Endothelial cell of umbilical vein (primary cell): ENCODE results near the gene PRKAG2. TPM values are rescaled to one million over a fixed set of nuclear protein-coding genes. Genes with fewer than 3 reads are reported as not detected.

ENCODE experiments used
- BruUV-seq: library from RNA; stranded (reverse); fragments of 400-500 nt; replicated peaks from 2 replicates; lab custom pipeline; 2021; lab: Mats Ljungman, UMichigan
- CTCF ChIA-PET: fragments of 300-600, 350-600 bp; sonication (Branson Sonifier 250); formaldehyde crosslinking; loops from one replicate; lab custom pipeline; 2021; ENCODE audit warnings: antibody characterized with exemption, inconsistent platforms; lab: Charles Lee
- POLR2A ChIA-PET: fragments of 300-600, 350-600 bp; sonication (Branson Sonifier 250); formaldehyde crosslinking; loops from one replicate; lab custom pipeline; 2021; ENCODE audit warnings: antibody characterized with exemption, inconsistent platforms; lab: Charles Lee
- DNase-seq: peaks from one replicate; pipeline ENCODE4 v3.0.0-alpha.2; 2011; ENCODE audit warnings: low read depth, low spot score
- FAIRE-seq: peaks from 2 replicates; lab custom pipeline; 2011; peaks lifted over from hg19 to GRCh38; lab: Jason Lieb, UNC
- H2AFZ ChIP-seq: 2 replicates; pipeline ENCODE4 v1.6.0; 2012; ENCODE audit warnings: low read depth, low read length, control low read depth, inconsistent platforms
- H3K27ac ChIP-seq: 2 replicates; pipeline ENCODE4 v1.5.1; 2011; ENCODE audit warnings: low read depth, mild to moderate bottlenecking, control low read depth, low read length, moderate library complexity; ENCODE audit not compliant: insufficient read depth
- H3K27me3 ChIP-seq, 2 experiments: 2 replicates each; pipeline versions ENCODE4 v1.6.0 to v1.6.1; 2011; ENCODE audit warnings: low read length in 2 of 2, mixed read lengths in 1 of 2; ENCODE audit not compliant: control insufficient read depth in 2 of 2, insufficient read depth in 2 of 2
- H3K36me3 ChIP-seq, 2 experiments: 2 replicates in 1 of 2; 3 replicates in 1 of 2; pipeline ENCODE4 v1.5.1; 2011; ENCODE audit warnings: low read length in 2 of 2, mild to moderate bottlenecking in 1 of 2, moderate library complexity in 1 of 2; ENCODE audit not compliant: control insufficient read depth in 2 of 2, insufficient read depth in 2 of 2; ENCODE audit errors: extremely low read depth in 1 of 2
- H3K4me1 ChIP-seq: 3 replicates; pipeline ENCODE4 v1.5.1; 2011; ENCODE audit warnings: mild to moderate bottlenecking, low read length; ENCODE audit not compliant: control insufficient read depth, insufficient read depth; ENCODE audit errors: extremely low read depth
- H3K4me2 ChIP-seq: 2 replicates; pipeline ENCODE4 v1.6.1; 2011; ENCODE audit warnings: low read length, control low read depth, mixed read lengths; ENCODE audit not compliant: insufficient read depth
- H3K4me3 ChIP-seq, 3 experiments: fragments of 200-600 bp in 1 of 3; sonication (generic), shearing (Covaris generic) in 1 of 3; replicated peaks in 1 of 3; 2 replicates each; pipeline ENCODE4 v1.5.1; 2011 to 2016; ENCODE audit warnings: control low read depth in 3 of 3, low read length in 3 of 3, mild to moderate bottlenecking in 2 of 3, inconsistent platforms in 1 of 3, low read depth in 1 of 3, moderate library complexity in 1 of 3; ENCODE audit not compliant: insufficient read depth in 1 of 3
- H3K79me2 ChIP-seq: 2 replicates; pipeline ENCODE4 v1.6.0; 2012; ENCODE audit warnings: low read length, inconsistent platforms; ENCODE audit not compliant: control insufficient read depth, insufficient read depth
- H3K9ac ChIP-seq: replicated peaks from 2 replicates; pipeline ENCODE3; 2011; ENCODE audit warnings: low read length, control low read depth; ENCODE audit not compliant: insufficient read depth; ENCODE audit errors: extremely low read depth
- H3K9me1 ChIP-seq: replicated peaks from 3 replicates; pipeline ENCODE4 v1.6.0; 2011; ENCODE audit warnings: mild to moderate bottlenecking, low read length; ENCODE audit not compliant: control insufficient read depth, insufficient read depth; ENCODE audit errors: extremely low read depth
- H3K9me3 ChIP-seq: replicated peaks from 2 replicates; pipeline ENCODE4 v1.5.1; 2012; ENCODE audit warnings: low read length, inconsistent platforms; ENCODE audit not compliant: control insufficient read depth, insufficient read depth
- H4K20me1 ChIP-seq: replicated peaks from 2 replicates; pipeline ENCODE3; 2011; ENCODE audit warnings: mild to moderate bottlenecking, low read length; ENCODE audit not compliant: control insufficient read depth, insufficient read depth; ENCODE audit errors: extremely low read depth
- EZH2 ChIP-seq: IDR thresholded peaks from 2 replicates; pipeline ENCODE4 v1.6.1; 2012; ENCODE audit warnings: borderline replicate concordance, low read depth, mild to moderate bottlenecking, moderate library complexity, low read length, inconsistent platforms; ENCODE audit not compliant: severe bottlenecking
- FOS ChIP-seq: IDR thresholded peaks from 2 replicates; pipeline ENCODE4 v1.6.1; 2011; ENCODE audit warnings: mild to moderate bottlenecking, low read length, moderate library complexity, borderline replicate concordance; ENCODE audit not compliant: insufficient read depth
- GATA2 ChIP-seq: IDR thresholded peaks from 2 replicates; pipeline ENCODE4 v1.7.0; 2011; ENCODE audit warnings: low read depth, mild to moderate bottlenecking, moderate library complexity, mixed read lengths, low read length; ENCODE audit not compliant: insufficient read length, insufficient read depth
- JUN ChIP-seq: IDR thresholded peaks from 2 replicates; pipeline ENCODE4 v1.6.1; 2011; ENCODE audit warnings: borderline replicate concordance, low read depth; ENCODE audit not compliant: insufficient read length, insufficient read depth
- MYC ChIP-seq: IDR thresholded peaks from one replicate; pipeline ENCODE4 v1.6.1; 2011; ENCODE audit warnings: mild to moderate bottlenecking, low read depth, low read length
- POLR2A ChIP-seq: IDR thresholded peaks from 2 replicates; pipeline ENCODE4 v1.6.1; 2012; ENCODE audit warnings: low read depth, mild to moderate bottlenecking, control low read depth, low read length
- POLR2AphosphoS5 ChIP-seq: IDR thresholded peaks from 2 replicates; pipeline ENCODE4 v1.6.1; 2012; ENCODE audit warnings: low read depth, mild to moderate bottlenecking, control low read depth, low read length, moderate library complexity; ENCODE audit not compliant: insufficient read depth
- dilution Hi-C: fragments of 300-500 bp; cut with MboI; formaldehyde crosslinking; loops from one replicate; pipeline ENCODE4 v1.15.0; 2019; ENCODE audit warnings: low sequenced_read_pairs; ENCODE audit not compliant: extremely low pct_ligation_motif_present
- intact Hi-C: fragments of 100-400 bp; cut with micrococcal nuclease; formaldehyde crosslinking; loops from one replicate; pipeline ENCODE4 v1.10.0; 2022
- polyA plus RNA-seq, 4 experiments: library from polyadenylated mRNA; depleted of rRNA in 3 of 4; stranded (reverse) in 3 of 4; unstranded in 1 of 4; fragments of >200 nt; gene quantifications; 2 replicates each; pipeline versions ENCODE4 v1.2.1 to v1.2.3, GENCODE V29; 2011 to 2012; ENCODE audit warnings: missing spikeins in 1 of 4
- total RNA-seq: library from RNA; stranded (reverse); gene quantifications from 2 replicates; pipeline ENCODE4 v1.2.3, GENCODE V29; 2021
- TF ChIP-seq, protein P1 (sequence below): IDR thresholded peaks from 2 replicates; pipeline ENCODE4 v1.6.1; 2011; ENCODE audit not compliant: insufficient read depth, insufficient read length
- TF ChIP-seq, protein P2 (sequence below), 2 donors: IDR thresholded peaks; 1 replicate in 1 of 2; 2 replicates in 1 of 2; pipeline ENCODE4 v1.5.1; 2011; ENCODE audit warnings: low read length in 2 of 2, mild to moderate bottlenecking in 2 of 2, moderate library complexity in 2 of 2, control low read depth in 1 of 2, inconsistent platforms in 1 of 2, low read depth in 1 of 2; ENCODE audit not compliant: insufficient read depth in 1 of 2; ENCODE audit errors: extremely low read depth in 1 of 2

PRKAG2 gene
- total and polyA plus RNA-seq, 2 donors (not counting 3 experiments of a cell fraction or from before 2014, with no cell fraction given) = 19.3 to 51.5 TPM

DNA sequence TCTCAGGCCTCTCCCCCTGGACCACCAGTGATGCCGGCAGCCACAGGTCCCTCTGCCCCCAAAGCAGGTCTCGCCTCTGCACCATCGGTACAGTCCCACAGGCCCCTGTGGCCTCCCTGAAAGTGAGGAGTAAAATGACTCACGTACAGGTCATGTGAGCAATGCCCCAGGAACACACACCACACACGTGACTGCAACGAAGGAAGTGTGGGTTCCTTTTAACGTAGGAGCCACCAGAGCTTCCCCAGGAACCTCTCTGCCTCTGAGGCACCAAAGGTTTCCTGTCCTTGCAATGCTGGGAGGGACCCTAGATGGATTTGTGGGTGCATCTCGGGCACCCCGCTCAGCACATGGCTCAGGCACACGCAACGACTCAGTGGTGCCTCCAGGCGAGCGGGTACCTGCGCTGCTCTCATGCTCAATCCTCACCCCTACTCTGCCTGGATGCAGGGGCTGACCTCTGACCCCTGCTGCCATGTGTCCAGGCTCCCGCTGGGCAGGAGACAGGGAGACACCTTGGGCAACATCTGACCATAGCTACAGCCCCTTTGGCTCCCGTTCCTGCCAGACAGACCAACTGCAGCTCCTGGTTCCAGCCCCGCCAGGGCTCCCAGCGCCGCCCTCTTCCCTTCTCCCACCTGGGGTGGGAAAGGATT is 120.7 kb downstream of the PRKAG2 start:
- Histone ChIP-seq H3K79me2 (no peaks in the 10 kb centered on the region), H3K4me1 (peaks cover 18% of the 10 kb centered on the region), H3K9ac (no peak overlapping the region), H3K9me1 (no peaks in the 10 kb centered on the region), H4K20me1 (no peaks in the 10 kb centered on the region), H2AFZ (peak overlapping the region; percentile 29), H3K27me3 (no peaks in the 10 kb centered on the region), H3K4me3 (no peak overlapping the region), H3K9me3 (no peaks in the 10 kb centered on the region), H3K4me2 (no peak overlapping the region), H3K27ac (peak overlapping the region; percentile 8), H3K36me3 (no peaks in the 10 kb centered on the region)
- BruUV-seq = no TSS peak
- POLR2A ChIA-PET = no interaction called here
- TF ChIP-seq MYC (no peak), FOS (no peak), POLR2AphosphoS5 (peak; percentile 16), EZH2 (no peak), JUN (peak; percentile 55), GATA2 (no peak), POLR2A (no peak)
- TF ChIP-seq, protein P1, sequence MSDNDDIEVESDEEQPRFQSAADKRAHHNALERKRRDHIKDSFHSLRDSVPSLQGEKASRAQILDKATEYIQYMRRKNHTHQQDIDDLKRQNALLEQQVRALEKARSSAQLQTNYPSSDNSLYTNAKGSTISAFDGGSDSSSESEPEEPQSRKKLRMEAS = peak; percentile 76
- TF ChIP-seq, protein P2, sequence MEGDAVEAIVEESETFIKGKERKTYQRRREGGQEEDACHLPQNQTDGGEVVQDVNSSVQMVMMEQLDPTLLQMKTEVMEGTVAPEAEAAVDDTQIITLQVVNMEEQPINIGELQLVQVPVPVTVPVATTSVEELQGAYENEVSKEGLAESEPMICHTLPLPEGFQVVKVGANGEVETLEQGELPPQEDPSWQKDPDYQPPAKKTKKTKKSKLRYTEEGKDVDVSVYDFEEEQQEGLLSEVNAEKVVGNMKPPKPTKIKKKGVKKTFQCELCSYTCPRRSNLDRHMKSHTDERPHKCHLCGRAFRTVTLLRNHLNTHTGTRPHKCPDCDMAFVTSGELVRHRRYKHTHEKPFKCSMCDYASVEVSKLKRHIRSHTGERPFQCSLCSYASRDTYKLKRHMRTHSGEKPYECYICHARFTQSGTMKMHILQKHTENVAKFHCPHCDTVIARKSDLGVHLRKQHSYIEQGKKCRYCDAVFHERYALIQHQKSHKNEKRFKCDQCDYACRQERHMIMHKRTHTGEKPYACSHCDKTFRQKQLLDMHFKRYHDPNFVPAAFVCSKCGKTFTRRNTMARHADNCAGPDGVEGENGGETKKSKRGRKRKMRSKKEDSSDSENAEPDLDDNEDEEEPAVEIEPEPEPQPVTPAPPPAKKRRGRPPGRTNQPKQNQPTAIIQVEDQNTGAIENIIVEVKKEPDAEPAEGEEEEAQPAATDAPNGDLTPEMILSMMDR (IDR thresholded peaks at IDR 0.05; ENCODE audit: extremely low read depth in 1 of 2, insufficient read depth in 1 of 2, low read depth in 1 of 2, low read length in 2 of 2) = no peak
- FAIRE-seq (peak; percentile 62), DNase-seq (peak; percentile 26)
- CTCF ChIA-PET = interaction anchor here (1.1 to 5.5 kb wide), 3 partner anchors 68 to 388 kb away, joined by 3 to 50 read pairs (median 4); no protein-coding TSS in a partner anchor
- dilution Hi-C loops (no loop called here), intact Hi-C loops (no loop called here)
